ENCODE results near the gene PSG4.
"Not testable (repeated sequence)": the region's sequence is repeated elsewhere in the genome, so short reads cannot be mapped to it uniquely, and the experiment has no call there.

PSG4 gene

GRCh38 chr19:43198686-43199419 lies 6.6 kb downstream of the PSG4 start:
- H3K9ac ChIP-seq (ENCODE audit: low read length); H3F3A ChIP-seq (ENCODE audit: insufficient read depth, low read length); H4K20me1 ChIP-seq (ENCODE audit: insufficient read depth, low read length); H3K4me2 ChIP-seq (ENCODE audit: low read depth, low read length); DNase-seq; H2AFZ ChIP-seq (ENCODE audit: low read length); H3K9me3 ChIP-seq (replicated peaks; ENCODE audit: insufficient read depth, low read length); H3K9me2 ChIP-seq (replicated peaks; ENCODE audit: insufficient read depth, low read length); H3K27me3 ChIP-seq (replicated peaks; ENCODE audit: insufficient read depth, low read length); H3K27ac ChIP-seq (ENCODE audit: low read length); H3K79me2 ChIP-seq (ENCODE audit: low read length); H3K4me3 ChIP-seq (ENCODE audit: low read length); H3K36me3 ChIP-seq (replicated peaks; ENCODE audit: insufficient read depth, low read length); H3K4me1 ChIP-seq (ENCODE audit: low read length): not testable (repeated sequence)
- TF ChIP-seq, protein P1, sequence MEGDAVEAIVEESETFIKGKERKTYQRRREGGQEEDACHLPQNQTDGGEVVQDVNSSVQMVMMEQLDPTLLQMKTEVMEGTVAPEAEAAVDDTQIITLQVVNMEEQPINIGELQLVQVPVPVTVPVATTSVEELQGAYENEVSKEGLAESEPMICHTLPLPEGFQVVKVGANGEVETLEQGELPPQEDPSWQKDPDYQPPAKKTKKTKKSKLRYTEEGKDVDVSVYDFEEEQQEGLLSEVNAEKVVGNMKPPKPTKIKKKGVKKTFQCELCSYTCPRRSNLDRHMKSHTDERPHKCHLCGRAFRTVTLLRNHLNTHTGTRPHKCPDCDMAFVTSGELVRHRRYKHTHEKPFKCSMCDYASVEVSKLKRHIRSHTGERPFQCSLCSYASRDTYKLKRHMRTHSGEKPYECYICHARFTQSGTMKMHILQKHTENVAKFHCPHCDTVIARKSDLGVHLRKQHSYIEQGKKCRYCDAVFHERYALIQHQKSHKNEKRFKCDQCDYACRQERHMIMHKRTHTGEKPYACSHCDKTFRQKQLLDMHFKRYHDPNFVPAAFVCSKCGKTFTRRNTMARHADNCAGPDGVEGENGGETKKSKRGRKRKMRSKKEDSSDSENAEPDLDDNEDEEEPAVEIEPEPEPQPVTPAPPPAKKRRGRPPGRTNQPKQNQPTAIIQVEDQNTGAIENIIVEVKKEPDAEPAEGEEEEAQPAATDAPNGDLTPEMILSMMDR (IDR thresholded peaks at IDR 0.05; ENCODE audit: low read length), result peak; percentile 41

DNA sequence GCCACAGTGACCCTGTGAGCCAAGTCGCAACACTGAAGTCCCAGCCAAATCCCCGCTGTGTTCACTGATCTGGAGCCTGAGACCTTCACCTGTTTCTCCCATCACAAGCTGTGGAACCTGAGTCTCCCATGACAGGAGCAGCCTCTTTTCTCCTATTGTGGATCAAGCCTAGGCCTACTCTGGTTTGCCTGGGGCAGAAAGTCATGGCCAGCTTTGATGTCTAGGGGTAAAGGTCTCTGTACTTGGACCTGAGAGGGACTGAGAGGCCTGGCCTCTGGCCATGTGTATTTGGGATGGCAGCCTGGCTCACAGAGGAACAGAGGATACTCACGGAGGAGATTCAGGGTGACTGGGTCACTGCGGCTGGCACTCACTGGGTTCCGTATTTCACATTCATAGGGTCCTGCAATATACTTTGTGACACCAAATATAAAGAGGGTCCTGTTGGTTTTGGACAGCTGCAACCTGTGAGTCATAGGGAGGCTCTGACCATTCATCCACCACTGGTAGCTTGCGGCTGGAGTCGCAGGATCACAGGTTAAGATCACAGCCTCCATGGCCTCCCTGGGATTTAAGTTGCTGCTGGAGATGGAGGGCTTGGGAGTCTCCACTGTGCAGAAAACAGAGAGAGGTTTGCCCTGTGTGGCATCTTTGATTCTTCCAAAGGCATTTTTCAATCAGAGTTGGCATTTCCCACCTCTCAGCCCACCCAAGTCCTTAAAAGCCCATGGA lies 7.6 kb downstream of the PSG4 start:
- not testable (repeated sequence) for H3K4me1 ChIP-seq (ENCODE audit: low read length); H3K27me3 ChIP-seq (replicated peaks; ENCODE audit: insufficient read depth, low read length); H4K20me1 ChIP-seq (ENCODE audit: insufficient read depth, low read length); H3K4me2 ChIP-seq (ENCODE audit: low read depth, low read length); H3K4me3 ChIP-seq (ENCODE audit: low read length); H3K79me2 ChIP-seq (ENCODE audit: low read length); H3K9me2 ChIP-seq (replicated peaks; ENCODE audit: insufficient read depth, low read length); H3K9ac ChIP-seq (ENCODE audit: low read length); H3F3A ChIP-seq (ENCODE audit: insufficient read depth, low read length); H3K9me3 ChIP-seq (replicated peaks; ENCODE audit: insufficient read depth, low read length); DNase-seq; H3K36me3 ChIP-seq (replicated peaks; ENCODE audit: insufficient read depth, low read length); H2AFZ ChIP-seq (ENCODE audit: low read length); H3K27ac ChIP-seq (ENCODE audit: low read length)

- not testable (repeated sequence) for H3K4me3 ChIP-seq (ENCODE audit: low read length); H2AFZ ChIP-seq (ENCODE audit: low read length); H3K79me2 ChIP-seq (ENCODE audit: low read length); H3K27ac ChIP-seq (ENCODE audit: low read length); H3K4me1 ChIP-seq (ENCODE audit: low read length); H3K4me2 ChIP-seq (ENCODE audit: low read depth, low read length); H3K9ac ChIP-seq (ENCODE audit: low read length); H3K36me3 ChIP-seq (replicated peaks; ENCODE audit: insufficient read depth, low read length); H3K9me2 ChIP-seq (replicated peaks; ENCODE audit: insufficient read depth, low read length); H3F3A ChIP-seq (ENCODE audit: insufficient read depth, low read length); H3K9me3 ChIP-seq (replicated peaks; ENCODE audit: insufficient read depth, low read length); H3K27me3 ChIP-seq (replicated peaks; ENCODE audit: insufficient read depth, low read length); H4K20me1 ChIP-seq (ENCODE audit: insufficient read depth, low read length); DNase-seq
Measured at GRCh38 chr19:43194397-43194796, 11.0 kb downstream of the PSG4 start.

- H3K4me3 ChIP-seq (ENCODE audit: low read length); H3K4me1 ChIP-seq (ENCODE audit: low read length): not testable (repeated sequence)
Measured at GRCh38 chr19:43192381-43193155, 12.9 kb downstream of the PSG4 start.

More at GRCh38 chr19:43192381-43193155, 12.9 kb downstream of the PSG4 start:
- not testable (repeated sequence) for H3K79me2 ChIP-seq (ENCODE audit: low read length); H3K4me2 ChIP-seq (ENCODE audit: low read depth, low read length); DNase-seq; H3K36me3 ChIP-seq (replicated peaks; ENCODE audit: insufficient read depth, low read length); H3K9ac ChIP-seq (ENCODE audit: low read length); H2AFZ ChIP-seq (ENCODE audit: low read length); H3K9me2 ChIP-seq (replicated peaks; ENCODE audit: insufficient read depth, low read length); H4K20me1 ChIP-seq (ENCODE audit: insufficient read depth, low read length); H3F3A ChIP-seq (ENCODE audit: insufficient read depth, low read length); H3K27ac ChIP-seq (ENCODE audit: low read length); H3K9me3 ChIP-seq (replicated peaks; ENCODE audit: insufficient read depth, low read length); H3K27me3 ChIP-seq (replicated peaks; ENCODE audit: insufficient read depth, low read length)

All from MM.1S (cell line).